ENCODE measurements around the gene TGFBR1.
"Not testable (repeated sequence)": the region's sequence is repeated elsewhere in the genome, so short reads cannot be mapped to it uniquely, and the experiment has no call there.

The TGFBR1 gene

DNA sequence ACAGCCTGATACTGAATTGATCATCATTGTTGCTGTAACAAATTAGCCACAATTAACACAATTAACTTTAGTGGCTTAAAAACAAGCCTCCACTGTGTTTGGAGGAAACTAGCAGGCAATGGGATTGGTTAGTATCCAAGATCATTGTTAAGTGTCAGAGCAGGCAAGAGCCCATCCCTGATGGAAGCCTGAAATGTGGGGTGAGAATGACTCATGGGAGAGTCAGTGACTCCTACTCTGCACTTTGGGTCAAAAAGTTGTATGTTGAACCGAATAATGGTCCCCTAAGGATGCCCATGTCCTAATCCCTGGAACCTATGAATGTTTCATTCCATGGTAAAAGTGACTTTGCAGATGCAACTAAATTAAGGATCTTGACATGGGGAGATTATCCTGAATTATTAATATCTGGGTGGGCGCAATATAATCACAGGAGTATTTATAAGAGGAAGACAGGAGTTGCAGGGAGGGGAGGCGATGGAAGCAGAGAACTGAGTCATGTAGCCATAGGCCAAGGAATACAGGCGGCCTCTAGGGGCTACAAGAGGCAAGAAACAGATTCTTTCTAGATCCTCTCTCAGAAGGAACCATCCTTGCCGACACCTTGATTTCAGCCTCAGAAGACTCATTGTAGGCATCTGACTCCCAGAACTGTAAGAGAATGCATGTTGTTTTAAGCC is 88.0 kb downstream of the TGFBR1 start:
- no peak for DNase-seq

DNA sequence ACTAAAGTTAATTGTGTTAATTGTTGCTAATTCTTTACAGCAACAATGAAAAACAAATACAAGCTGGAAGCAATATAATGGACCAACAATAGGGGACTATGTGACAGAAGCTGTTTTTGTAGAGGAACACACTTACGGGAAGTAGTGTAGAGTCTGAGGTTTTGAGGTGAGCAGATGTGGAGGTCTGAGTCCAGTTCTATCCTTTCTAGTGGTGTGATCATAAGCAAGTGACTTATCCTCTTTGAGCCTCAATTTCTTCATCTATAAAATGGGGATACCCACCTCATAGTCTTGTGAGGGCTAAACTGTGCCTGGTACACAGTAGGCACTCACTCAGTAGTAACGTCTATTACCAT is 88.5 kb downstream of the TGFBR1 start:
- DNase-seq, result no peak

DNA sequence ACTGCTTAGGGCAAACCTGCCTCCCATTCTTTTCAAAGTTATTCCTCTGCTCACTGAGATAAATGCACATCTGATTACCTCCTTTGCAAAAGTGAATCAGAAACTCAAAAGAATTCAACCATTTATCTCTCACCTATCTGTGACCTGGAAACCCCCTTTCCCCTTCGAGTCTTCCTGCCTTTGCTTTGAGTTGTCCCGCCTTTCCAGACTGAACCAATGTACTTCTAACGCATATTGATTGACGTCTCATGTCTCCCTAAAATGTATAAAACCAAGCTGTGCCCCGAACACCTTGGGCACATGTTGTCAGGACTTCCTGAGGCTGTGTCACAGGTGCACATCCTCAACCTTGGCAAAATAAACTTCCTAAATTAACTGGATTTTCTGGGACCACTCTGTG is 91.6 kb downstream of the TGFBR1 start:
- not testable (repeated sequence) for DNase-seq

GRCh38 chr9:99197124-99197630 is 92.3 kb downstream of the TGFBR1 start:
- DNase-seq, result no peak

DNA sequence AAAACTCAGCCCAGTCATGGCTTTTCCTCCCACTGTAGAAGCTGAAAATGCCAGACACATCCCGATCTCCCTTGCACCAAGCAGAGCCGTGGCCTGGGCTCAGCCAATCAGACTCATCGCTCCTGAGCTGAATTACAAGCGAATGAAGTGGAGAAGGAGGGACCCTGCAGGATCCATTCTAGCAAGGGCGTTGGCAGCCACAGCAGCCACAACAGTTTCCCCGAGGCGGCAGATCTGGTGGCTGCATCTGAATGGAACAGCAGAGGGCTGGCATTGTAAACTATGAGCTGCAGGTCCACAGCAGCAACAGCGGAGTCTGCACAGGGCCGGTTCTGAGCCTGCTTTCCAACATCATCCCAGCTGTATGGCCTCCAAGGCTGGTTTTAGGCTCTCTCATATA is 93.1 kb downstream of the TGFBR1 start:
- DNase-seq, result no peak

DNA sequence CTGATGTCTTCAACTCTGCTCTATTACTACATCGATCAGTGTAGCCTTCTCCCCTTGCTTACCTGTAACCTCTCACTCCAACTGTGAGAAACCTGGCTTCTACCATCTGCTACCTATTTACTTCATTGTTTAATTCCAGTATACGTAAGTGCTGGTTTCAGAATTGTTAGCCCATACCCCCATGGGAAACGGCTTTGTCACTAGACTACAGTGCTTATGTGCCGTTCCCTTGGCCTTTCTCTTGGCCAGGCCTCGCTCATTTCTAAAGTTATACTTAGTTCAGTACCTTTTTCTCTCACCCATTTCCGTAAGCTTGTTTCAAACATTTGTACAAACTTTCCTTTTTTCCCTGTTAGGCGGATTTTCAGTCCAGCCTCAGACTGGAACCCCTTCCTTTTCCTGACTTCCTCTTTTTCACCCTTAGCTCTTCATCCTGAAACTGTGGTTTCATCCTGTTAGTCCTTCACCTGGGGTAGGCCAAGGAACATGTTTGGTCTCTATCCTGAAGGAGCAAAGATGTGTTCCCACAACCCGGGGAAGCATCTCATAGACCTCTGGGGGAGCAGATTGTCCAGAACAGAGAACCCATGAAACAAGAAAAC is 95.1 kb downstream of the TGFBR1 start:
- DNase-seq, result no peak

DNA sequence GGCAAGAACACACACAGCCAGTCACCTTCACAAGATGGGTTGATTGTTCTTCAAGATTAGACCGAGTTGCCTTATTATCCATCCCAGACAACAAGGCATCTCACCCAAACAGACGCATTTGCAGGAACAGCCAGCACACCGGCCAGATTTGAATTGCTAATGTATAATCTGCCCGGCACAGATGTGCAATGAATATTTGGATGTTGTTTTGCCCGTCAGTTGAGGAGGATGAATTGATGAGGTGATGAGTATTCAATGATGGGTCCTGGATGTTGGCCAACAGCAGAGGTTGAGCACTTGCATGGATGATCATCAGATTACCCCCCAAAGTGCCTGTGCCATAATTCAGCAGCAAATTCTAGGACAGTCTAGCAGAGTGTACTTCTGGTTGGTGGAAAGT is 96.7 kb downstream of the TGFBR1 start:
- DNase-seq, result no peak

Data from CD4-positive, alpha-beta T cell treated with Interleukin-4 for 1 hour (primary cell).